ENCODE data around the gene TMEM235.
"Not testable (repeated sequence)": the region's sequence is repeated elsewhere in the genome, so short reads cannot be mapped to it uniquely, and the experiment has no call there.

TMEM235 gene

DNA sequence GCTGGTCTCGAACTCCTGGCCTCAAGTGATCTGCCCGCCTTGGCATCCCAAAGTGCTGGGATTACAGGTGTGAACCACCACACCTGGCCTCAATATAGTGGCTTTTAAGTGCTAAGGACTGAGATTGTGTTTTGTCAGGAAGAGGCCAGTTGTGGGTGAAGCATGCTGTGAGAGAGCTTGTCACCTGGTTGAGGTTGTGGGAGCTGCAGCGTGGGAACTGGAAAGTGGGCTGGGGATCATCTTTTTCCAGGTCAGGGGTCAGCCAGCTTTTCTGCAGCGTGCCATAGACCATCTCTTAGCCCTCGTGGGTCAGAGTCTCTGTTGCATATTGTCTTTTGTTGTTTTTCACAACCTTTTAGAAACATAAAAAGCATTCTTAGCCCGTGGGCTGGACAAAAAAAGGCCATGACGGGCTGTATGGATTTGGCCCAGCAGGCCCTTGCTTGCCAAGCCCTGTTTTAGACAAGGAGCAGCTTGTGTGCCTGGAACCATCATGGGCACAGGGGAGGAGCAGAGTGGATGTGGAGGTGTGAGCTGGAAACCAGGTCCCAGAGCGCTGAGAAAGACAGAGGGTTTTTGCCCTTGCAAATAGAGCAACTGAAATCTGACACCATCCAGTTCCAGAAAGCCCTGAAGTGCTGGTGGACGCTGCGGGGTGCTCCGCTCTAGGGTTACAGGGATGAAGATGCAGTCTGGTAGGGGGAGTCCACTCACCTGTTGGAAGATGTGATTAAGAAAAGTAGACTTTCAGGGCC is 11.9 kb upstream of the TMEM235 start:
- no peak for DNase-seq

DNA sequence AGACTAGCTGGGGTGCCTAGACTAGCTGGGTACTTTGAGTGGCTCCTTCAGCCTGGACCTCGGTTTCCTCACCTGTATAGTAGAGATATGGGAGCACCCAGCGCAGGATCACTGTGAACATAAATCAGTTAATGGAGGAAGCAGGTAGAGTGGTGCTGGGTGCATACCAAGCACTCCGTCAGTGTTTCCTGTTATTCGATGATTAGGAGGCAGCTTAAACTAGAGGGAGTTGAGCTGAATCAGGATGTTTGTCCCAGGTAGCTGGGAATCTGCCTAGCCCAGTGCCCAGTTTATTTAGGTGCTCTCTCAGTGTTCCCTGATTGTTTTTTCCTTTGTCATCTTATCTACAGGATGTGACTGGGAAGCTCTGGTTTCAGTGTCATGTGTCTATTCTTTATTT is 8.4 kb upstream of the TMEM235 start:
- DNase-seq = no peak

DNA sequence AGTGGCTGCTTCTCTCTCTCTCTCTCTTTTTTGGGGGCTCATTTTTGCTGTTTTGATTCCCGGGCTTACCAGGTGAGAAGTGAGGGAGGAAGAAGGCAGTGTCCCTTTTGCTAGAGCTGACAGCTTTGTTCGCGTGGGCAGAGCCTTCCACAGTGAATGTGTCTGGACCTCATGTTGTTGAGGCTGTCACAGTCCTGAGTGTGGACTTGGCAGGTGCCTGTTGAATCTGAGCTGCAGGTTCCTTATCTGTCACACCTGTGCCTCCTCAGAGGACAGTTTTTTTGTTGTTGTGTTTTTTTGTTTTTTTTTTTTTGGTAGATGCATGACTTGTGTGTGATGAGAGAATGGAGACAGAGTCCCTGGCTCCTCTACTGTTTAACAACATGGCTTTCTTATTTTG is 7.7 kb upstream of the TMEM235 start:
- DNase-seq = no peak

DNA sequence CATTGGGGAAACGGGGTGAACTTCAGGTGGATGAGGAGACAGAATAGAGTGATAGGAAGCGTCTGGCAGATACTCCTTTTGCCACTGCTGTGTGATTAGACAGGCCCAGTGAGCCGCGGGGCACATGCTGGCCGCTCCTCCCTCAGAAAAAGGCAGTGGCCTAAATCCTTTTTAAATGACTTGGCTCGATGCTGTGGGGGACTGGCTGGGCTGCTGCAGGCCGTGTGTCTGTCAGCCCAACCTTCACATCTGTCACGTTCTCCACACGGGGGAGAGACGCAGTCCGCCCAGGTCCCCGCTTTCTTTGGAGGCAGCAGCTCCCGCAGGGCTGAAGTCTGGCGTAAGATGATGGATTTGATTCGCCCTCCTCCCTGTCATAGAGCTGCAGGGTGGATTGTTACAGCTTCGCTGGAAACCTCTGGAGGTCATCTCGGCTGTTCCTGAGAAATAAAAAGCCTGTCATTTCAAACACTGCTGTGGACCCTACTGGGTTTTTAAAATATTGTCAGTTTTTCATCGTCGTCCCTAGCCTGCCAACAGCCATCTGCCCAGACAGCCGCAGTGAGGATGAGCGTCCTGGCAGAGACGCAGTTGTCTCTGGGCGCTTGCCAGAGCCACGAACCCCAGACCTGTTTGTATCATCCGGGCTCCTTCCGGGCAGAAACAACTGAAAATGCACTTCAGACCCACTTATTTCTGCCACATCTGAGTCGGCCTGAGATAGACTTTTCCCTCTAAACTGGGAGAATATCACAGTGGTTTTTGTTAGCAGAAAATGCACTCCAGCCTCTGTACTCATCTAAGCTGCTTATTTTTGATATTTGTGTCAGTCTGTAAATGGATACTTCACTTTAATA is 7.0 kb upstream of the TMEM235 start:
- DNase-seq = no peak

DNA sequence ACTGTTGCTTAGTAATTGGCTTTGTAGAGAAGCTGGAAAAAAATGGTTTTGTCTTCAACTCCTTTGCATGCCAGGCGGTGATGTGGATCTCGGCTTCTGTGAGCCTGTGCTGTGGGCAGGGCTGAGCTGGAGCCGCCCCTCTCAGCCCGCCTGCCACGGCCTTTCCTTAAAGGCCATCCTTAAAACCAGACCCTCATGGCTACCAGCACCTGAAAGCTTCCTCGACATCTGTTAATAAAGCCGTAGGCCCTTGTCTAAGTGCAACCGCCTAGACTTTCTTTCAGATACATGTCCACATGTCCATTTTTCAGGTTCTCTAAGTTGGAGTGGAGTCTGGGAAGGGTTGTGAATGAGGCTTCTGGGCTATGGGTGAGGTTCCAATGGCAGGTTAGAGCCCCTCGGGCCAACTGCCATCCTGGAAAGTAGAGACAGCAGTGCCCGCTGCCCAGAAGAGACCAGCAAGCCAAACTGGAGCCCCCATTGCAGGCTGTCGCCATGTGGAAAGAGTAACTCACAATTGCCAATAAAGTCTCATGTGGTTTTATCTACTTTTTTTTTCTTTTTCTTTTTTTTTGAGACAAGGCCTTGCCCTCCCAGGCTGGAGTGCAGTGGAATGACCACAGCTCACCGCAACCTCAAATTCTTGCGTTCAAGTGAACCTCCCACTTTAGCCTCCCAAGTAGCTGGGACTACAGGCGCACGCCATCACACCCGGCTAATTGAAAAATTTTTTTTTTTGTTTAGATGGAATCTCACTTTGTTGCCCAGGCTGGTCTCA is 6.2 kb upstream of the TMEM235 start:
- DNase-seq = no peak

DNA sequence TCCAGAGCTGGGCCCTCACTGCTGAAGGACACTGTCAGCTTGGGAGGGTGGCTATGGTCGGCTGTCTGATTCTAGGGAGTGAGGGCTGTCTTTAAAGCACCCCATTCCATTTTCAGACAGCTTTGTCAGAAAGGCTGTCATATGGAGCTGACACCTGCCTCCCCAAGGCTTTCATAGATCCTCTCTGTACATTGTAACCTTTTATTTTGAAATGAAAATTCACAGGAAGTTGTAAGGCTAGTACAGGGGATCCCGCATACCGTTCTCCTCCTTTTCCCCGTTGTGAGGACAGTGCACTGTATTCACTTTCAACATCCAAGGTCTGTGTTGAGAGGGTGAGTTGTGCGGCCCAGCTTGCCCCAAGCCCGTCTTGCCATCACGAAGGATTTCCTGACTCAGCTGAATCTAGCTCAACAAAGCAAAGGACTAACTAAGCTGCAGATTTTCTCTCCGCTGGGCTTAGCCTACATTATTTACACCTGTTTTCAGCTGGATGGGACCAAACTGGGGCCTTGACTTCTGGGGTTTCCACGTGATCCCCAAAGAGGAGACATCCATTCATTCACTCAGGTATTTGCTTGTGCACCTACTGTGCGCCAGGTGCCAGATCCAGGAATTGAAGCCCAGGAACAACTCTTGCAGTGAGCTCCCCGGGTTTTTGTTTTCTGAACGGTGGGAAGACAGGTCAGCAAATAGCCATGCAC is 5.2 kb upstream of the TMEM235 start:
- no peak for DNase-seq

DNA sequence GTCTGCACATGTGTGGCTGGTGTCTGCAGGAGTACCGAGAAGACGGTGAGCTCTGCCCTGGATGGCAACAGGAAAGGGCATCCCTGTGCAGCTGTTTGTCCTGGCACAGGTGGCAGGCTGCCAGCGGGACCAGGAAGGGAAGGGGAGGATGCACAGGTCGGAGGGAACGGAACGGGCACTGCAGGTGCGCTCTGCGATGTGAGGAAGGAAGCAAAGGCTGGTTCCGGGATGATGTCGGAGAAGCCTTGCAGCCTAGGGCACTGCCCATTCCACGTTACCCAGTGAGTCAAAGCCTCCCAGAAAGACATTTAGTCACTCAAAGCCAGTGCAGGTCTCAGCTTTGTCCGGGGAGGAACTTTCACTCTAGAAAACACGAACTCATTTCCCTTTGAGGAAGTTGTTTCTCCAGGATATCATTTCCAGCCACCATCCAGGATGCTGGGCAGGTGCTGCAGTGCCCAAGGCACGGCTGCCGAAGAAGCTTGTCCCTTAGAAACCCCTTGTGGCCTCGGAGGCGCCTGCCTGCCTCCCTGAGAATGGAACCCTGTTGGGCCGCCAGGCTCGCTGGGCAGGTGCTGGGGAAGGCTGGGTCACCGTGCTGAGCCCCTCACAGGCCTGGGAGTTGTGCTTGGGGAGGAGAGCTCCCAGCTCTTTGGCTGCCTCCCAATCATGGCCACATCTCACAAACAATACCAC is 4.5 kb upstream of the TMEM235 start:
- DNase-seq = no peak

DNA sequence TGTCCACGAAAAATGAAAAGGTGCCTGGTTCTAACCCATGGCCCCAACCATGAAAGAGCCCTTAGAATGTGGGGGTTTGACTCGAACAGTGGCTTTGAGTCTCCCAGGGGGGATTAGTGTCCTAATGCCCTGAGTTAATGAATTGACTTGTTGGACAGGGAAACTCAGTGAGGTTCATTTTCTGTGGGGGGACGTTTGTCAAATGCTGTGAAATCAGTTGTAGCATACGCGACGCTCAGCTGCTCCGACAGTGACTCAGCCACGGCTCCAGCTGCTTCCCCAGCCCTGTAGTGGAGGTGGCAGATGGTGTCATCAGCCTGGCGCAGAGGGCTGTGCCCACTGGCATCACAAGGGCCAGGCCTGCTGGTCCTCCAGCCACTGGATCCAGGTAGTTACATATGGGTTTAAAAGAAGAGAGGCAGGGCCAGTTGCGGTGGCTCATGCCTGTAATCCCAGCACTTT is 3.9 kb upstream of the TMEM235 start:
- DNase-seq = no peak

DNA sequence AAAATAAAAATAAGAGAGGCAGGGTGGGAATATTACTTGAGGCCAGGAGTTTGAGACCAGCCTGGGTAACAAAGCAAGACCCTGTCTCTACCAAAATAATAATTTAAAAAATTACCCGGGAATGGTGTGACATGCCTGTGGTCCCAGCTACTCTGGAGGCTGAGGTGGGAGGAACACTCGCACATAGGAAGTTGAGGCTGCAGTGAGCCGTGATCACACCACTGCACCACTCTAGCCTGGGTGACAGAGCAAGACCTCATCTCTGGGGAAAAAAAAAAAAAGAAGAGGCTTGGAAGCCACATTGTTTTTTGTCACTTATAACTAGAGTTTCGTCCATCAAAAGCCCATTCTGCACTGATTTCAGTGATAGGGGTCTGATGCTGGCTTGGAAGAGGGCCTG is 3.3 kb upstream of the TMEM235 start:
- DNase-seq = no peak

DNA sequence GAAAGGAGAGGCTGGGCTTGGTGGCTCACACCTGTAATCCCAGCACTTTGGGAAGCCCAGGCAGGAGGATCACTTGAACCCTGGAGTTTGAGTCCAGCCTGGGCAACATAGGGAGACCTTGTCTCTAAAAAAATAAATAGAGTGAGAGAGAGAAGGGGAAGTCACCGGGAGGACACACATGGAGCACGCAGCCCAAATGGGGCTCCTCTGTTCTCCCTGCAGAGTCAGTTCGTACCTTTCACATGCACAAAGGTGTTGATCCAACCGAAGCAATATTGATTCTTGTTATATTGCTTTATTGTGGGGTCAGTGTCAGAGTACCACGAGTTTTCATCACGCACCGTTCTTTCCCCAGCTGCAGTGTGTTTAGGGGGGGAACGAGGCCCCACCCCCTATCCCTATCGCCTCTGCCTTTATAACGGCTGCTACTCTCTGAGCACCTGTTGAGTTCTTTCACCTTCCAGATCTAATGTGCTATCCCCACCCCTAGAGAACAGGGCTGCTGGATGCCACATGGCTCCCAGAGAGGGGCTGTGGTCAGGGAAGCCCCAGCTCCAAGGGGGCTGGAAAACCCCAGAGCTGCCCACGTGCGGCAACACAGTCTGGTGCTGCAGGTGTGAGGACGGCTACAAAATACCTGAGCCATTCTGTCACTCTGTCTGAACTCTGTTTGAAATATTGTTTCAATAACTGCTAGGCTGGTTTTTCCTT is 1.0 kb upstream of the TMEM235 start:
- no peak for DNase-seq

DNA sequence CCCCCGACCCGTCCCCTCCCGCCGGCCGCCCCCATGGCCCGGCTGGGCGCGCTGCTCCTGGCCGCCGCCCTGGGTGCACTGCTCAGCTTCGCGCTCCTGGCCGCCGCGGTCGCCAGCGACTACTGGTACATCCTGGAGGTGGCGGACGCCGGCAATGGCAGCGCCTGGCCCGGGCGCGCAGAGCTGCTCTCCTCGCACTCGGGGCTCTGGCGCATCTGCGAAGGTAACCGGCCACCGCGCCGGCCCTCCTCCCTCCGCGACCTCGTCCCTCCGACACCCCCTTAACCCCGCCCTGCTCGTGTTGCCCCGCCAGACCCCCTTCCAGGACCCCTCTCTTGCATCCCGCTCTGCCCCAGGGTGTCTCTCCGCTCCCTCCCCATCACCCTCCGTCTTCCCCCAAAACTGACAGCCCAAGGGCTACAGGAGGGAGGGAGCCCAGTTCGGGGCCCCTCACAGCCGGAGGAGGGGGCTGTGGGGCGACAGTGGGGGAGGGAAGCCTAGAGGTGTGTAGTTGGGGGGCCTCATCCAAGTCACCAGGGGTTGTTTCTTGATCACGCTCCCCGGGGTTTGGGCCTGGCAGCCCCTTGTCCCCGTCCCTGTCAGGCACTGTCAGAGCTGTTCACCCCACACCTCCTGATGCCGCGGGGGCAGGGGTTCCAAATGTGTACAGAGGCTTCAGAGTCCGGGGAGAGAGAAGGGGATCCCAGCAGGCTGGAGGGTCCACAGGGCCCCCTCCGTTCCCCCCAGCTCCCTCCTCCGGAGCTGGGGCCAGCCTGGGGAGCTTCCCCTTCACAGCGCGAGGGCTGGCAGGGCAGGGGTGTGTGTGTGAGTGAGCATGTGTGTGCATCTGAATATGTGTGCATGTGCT is 794 bp downstream of the TMEM235 start:
- no peak for DNase-seq

DNA sequence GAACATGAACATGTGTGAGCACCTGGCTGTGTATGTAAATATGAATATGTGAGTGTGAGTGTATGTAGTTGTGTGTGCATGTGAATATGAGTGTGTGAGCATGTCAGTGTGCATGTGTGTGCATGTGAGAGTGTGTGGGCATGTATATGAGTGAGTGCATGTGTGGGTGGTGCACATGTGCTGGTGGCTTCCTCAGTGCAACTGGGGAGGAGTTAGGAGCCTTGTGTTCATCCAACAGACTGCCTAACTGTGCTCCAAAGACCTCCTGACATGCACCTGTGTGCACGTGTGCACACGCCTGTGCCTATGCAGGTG is 1.4 kb downstream of the TMEM235 start:
- DNase-seq = no peak

DNA sequence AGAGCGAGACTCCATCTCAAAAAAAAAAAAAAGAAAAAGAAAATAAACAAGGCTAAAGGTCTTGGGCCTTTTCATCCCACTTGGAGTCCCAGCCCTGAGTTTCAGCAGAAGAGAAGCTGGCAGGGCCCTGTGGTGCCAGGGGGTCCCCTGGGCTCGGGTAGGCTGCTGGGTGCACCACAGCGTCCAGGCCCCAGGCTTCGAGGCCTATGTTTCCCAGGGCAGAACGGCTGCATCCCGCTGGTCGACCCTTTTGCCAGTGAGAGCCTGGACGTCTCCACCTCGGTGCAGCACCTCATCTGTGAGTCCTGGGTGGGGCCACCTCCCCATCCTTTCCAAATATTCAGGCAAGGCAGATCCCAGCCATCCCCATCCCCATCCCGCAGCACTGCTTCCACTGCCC is 2.2 kb downstream of the TMEM235 start:
- no peak for DNase-seq

DNA sequence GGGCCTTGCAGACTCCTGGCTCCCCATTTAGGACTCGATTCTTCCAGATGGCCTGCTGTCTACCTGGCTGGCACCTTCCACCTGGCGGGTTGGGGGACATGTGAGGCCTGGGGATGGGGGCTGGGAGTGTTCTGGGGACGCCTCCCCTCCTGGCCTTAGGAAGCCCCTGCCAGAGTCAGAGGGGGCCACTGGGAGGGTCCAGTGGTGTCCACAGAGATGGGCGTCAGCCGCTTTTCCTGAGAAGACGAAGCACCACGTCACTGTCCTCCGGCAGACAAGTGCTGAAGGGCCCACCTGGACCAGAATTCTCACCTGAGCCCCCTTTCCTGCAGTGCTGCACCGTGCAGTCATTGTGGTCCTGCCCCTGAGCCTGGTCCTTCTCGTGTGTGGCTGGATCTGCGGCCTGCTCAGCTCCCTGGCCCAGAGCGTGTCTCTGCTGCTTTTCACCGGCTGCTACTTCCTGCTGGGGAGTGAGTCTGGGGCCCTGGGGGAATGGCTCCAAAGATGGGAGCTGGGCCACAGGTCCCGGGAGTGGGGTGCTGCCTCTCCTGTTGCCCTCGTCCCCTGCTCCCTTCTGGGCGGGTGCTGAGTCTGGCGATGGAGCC is 2.9 kb downstream of the TMEM235 start:
- DNase-seq = no peak

DNA sequence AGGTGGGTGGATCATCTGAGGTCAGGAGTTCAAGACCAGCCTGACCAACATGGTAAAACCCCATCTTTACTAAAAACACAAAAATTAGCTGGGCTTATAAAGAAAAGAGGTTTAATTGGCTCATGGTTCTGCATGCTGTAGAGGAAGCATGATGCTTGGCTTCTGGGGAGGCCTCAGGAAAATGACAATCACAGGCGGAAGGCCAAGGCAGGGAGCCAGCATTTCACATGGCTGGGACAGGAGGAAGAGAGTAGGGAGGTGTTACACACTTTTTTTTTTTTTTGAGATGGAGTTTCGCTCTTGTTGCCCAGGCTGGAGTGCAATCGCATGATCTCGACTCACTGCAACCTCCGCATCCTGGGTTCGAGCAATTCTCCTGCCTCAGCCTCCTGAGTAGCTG is 3.6 kb downstream of the TMEM235 start:
- DNase-seq = not testable (repeated sequence)

DNA sequence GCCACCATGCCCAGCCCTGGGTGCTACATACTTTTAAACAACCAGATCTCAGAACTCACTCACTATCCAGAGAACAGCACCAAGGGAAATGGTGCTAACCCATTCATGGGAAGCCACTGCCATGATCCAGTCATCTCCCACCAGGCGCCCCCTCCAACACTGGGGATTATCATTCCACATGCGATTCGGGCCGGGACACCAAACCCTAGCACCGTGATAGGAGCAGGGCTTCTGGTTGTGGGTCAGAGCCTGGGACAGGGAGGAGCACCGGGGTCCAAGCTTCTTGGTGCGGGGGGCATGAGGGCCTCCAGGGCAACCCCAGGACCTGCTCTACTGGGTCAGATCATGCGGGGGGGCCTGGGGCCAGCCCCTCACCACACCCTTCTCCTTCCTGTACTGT is 4.5 kb downstream of the TMEM235 start:
- no peak for DNase-seq

DNA sequence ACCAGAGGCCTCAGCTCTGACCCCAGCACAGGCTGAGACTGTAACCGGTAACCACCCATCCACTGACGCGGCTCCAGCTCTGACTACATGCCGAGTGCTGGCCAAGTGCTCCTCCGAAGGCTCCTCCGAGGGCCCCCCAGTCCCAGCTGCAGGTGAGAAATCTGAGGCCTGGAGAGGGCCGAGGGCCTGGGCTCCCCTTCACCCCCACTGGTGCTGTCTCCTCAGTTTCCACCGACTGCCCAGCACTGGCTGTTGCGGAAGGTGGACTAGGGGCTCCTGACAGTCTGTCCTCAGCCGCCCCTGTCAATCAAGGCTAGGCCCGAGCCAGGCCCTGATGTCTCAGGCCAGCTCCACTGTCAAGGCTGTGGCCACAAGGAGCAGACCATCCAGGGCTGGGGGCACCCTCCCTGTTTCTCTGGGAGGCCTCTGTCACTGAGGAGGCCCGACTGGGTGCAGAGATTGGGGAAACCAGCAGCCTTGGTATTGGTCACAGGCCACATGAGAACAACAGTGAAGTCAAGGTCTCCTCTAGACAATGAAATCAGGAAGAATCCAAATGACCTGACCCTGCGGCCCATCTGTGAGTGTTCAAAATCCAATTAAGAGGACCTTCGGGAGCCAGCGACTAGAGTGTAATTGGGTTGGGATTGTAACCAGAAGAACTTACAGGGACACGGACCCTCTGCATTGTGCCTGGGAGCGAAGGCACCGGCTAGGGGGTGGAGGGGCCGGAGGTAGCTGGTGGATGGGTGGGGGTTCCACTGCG is 5.1 kb downstream of the TMEM235 start:
- no peak for DNase-seq

DNA sequence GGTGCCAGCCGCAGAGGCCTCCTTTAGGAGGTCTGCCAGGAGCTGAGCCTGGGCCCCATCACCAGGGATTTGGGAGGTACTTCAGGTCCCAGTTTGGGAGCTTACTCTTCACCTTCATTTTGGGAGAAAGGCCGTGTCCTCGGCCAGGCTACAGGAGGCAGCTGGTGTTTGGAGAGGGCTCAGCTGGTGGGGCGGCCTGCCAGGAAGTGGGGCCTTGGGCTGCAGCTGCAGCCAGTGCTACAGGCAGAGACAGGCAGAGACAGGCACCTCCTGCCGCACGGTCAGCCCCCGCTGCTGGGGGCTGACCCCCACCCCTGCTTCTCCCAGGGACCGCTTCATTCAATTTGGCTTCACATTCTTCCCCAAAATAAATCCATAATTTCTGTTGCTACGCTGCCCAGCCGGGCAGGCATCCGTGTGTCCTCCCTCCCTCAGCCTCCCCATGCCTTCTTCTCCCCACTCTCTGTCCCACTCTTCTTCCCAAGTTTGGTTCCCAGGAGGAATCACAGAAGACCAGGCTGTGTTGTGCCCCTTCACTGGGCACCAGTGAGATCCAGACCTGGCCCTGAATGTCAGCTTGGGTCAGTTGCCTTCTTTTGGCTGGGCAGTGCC is 6.1 kb downstream of the TMEM235 start:
- no peak for DNase-seq
